Peyer's patch (tissue), 4 donors: ENCODE data around the gene ZNF608.

ENCODE experiments used
- POLR2A ChIP-seq, 2 donors: fragments of 450-650 bp; IDR thresholded peaks; one replicate each; pipeline ENCODE4 v1.5.1; 2017; ENCODE audit warnings: antibody characterized with exemption in 2 of 2, mild to moderate bottlenecking in 2 of 2, moderate library complexity in 2 of 2
- TF ChIP-seq, protein P1 (sequence below), 6 experiments: fragments of 450-650 bp in 4 of 6; fragments of 200-600 bp in 2 of 6; sonication (generic) in 1 of 6; IDR thresholded peaks; one replicate each; pipeline ENCODE4 v1.5.1; 2017 to 2019; ENCODE audit warnings: antibody characterized with exemption in 6 of 6, mild to moderate bottlenecking in 3 of 6, moderate library complexity in 1 of 6

DNA sequence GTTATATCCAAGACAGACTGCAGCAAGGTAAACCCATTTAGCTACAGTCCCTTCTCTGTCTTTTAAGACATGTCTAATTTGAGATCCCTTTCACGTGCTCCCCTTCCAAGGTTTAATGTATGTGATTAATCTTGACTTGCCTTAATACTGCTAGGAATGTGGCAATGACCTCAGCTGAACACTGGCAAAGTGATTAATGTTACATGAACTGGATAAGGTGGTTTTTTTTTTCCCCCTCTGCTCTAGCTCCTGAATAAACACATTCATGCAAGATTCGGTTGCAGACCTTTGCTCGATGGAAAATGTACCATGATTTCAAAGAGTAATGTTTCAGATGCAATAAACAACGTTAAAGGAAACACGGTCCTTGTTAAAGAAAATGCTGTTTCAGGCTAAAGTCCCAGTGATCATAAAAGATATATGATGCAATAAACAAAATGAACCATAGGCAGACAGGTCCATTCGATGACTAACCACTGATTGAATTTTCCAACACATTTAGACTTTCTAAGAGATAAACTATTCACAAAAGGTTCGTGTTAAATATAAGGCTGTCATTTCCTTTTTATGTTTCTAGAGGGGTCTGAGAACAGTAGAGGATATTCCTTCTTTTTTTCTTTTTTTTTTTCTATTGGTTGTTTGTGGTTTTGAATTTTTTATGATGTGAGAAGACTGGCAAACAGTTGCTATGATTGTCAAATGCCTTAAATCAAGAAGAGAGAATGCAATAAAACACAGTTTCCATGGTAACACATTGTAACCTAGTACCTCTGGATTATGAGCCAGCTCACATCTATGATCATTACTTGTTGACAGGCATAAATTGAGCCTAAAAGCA is 44.7 kb upstream of the ZNF608 start:
- TF ChIP-seq, protein P1, sequence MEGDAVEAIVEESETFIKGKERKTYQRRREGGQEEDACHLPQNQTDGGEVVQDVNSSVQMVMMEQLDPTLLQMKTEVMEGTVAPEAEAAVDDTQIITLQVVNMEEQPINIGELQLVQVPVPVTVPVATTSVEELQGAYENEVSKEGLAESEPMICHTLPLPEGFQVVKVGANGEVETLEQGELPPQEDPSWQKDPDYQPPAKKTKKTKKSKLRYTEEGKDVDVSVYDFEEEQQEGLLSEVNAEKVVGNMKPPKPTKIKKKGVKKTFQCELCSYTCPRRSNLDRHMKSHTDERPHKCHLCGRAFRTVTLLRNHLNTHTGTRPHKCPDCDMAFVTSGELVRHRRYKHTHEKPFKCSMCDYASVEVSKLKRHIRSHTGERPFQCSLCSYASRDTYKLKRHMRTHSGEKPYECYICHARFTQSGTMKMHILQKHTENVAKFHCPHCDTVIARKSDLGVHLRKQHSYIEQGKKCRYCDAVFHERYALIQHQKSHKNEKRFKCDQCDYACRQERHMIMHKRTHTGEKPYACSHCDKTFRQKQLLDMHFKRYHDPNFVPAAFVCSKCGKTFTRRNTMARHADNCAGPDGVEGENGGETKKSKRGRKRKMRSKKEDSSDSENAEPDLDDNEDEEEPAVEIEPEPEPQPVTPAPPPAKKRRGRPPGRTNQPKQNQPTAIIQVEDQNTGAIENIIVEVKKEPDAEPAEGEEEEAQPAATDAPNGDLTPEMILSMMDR (IDR thresholded peaks at IDR 0.05), result no peak
- TF ChIP-seq POLR2A (IDR thresholded peaks at IDR 0.05), result no peak
